ENCODE results near the gene CPNE5. TPM values are rescaled to one million over a fixed set of nuclear protein-coding genes. Genes with fewer than 3 reads are reported as not detected.

CPNE5 gene
- total RNA-seq, 1 donor from 2014 or later = 1.3 TPM

- Histone ChIP-seq H3K4me1 (peaks cover 3 to 12% of the 10 kb centered on the region in 2 donors), H3K4me3 (no peak overlapping the region), H3K27ac (no peak overlapping the region), H3K36me3 (no peaks in the 10 kb centered on the region), H3K9me3 (no peaks in the 10 kb centered on the region), H3K27me3 (no peaks in the 10 kb centered on the region)
- DNase-seq (ENCODE audit: low spot score in 2 of 2) = no peak
- TF ChIP-seq, protein P1, sequence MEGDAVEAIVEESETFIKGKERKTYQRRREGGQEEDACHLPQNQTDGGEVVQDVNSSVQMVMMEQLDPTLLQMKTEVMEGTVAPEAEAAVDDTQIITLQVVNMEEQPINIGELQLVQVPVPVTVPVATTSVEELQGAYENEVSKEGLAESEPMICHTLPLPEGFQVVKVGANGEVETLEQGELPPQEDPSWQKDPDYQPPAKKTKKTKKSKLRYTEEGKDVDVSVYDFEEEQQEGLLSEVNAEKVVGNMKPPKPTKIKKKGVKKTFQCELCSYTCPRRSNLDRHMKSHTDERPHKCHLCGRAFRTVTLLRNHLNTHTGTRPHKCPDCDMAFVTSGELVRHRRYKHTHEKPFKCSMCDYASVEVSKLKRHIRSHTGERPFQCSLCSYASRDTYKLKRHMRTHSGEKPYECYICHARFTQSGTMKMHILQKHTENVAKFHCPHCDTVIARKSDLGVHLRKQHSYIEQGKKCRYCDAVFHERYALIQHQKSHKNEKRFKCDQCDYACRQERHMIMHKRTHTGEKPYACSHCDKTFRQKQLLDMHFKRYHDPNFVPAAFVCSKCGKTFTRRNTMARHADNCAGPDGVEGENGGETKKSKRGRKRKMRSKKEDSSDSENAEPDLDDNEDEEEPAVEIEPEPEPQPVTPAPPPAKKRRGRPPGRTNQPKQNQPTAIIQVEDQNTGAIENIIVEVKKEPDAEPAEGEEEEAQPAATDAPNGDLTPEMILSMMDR (IDR thresholded peaks at IDR 0.05) = no peak
- intact Hi-C loops (cut with DNase I) = no loop called here
Measured at GRCh38 chr6:36730424-36731380, 108.5 kb downstream of the CPNE5 start.

DNA sequence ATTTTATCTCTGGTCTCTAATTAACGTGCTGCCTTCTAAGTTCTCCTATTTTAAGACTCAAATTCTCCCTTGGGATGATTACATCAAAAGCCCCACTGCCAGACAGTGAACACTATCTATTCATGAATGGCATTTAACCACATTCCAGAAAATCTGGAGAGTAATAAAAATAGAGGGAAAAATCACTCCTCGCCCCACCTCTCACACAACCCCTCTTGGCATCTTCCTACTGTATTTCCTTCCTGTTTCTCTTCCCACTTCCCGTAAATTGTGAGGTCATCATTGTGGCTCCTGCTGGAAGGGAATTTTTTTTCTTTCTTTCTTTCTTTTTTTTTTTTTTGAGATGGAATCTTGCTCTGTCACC, 110.1 kb downstream of the CPNE5 start:
- H3K36me3 ChIP-seq = no peaks in the 10 kb centered on the region

GRCh38 chr6:36728289-36729160, 110.7 kb downstream of the CPNE5 start:
- Histone ChIP-seq H3K27me3 (no peaks in the 10 kb centered on the region), H3K36me3 (no peaks in the 10 kb centered on the region), H3K4me3 (no peak overlapping the region), H3K9me3 (no peaks in the 10 kb centered on the region), H3K4me1 (no peaks in the 10 kb centered on the region), H3K27ac (no peak overlapping the region)
- intact Hi-C loops (cut with DNase I) = no loop called here
- TF ChIP-seq, protein P1 (IDR thresholded peaks at IDR 0.05) = no peak
- no peak for DNase-seq (ENCODE audit: low spot score in 2 of 2)

More for the DNA sequence above, 110.1 kb downstream of the CPNE5 start:
- H3K4me1 ChIP-seq = no peaks in the 10 kb centered on the region
- H3K4me3 ChIP-seq = no peak overlapping the region
- TF ChIP-seq, protein P1 (IDR thresholded peaks at IDR 0.05) = no peak
- no peak for DNase-seq (ENCODE audit: low spot score in 2 of 2)
- no peaks in the 10 kb centered on the region for H3K27me3 ChIP-seq
- H3K27ac ChIP-seq = no peak overlapping the region
- no peaks in the 10 kb centered on the region for H3K9me3 ChIP-seq
- intact Hi-C loops (cut with DNase I) = no loop called here

DNA sequence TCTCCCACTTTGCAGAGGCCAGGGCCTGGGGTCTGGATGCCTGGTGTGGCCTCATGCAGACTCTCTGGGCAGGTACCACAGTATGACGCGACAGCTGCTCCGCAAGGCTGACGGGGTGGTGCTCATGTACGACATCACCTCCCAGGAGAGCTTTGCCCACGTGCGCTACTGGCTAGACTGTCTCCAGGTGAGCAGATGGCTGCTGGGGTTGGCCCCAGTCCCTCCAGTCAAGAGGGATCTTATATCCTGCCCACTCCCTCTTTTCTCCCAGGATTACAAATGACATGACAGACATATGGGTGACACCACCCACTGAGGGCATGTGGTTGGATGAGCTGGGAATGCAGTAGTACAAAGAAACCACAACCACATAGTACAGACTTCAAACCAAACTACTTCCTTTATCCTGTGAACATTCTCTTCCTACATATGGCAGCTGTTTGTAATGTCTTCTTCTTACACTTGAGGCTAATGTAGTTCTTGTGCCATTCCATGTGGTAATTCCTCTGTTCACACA, 111.7 kb downstream of the CPNE5 start:
- intact Hi-C loops (cut with DNase I) = loop anchor here (2.0 kb wide), 1 partner anchor 105 kb away; no protein-coding TSS in a partner anchor
- DNase-seq (ENCODE audit: low spot score in 2 of 2) = no peak

GRCh38 chr6:36725581-36725980, 113.7 kb downstream of the CPNE5 start:
- Histone ChIP-seq H3K9me3 (no peaks in the 10 kb centered on the region), H3K27me3 (no peaks in the 10 kb centered on the region), H3K27ac (no peak overlapping the region), H3K4me3 (no peak overlapping the region), H3K36me3 (no peaks in the 10 kb centered on the region), H3K4me1 (no peaks in the 10 kb centered on the region)
- intact Hi-C loops (cut with DNase I) = no loop called here
- no peak for DNase-seq (ENCODE audit: low spot score in 2 of 2)
- TF ChIP-seq, protein P1 (IDR thresholded peaks at IDR 0.05) = no peak

More for the DNA sequence above, 111.7 kb downstream of the CPNE5 start:
- H3K4me3 ChIP-seq = no peak overlapping the region
- H3K4me1 ChIP-seq = no peaks in the 10 kb centered on the region
- H3K27ac ChIP-seq = no peak overlapping the region
- H3K36me3 ChIP-seq = no peaks in the 10 kb centered on the region
- H3K27me3 ChIP-seq = no peaks in the 10 kb centered on the region
- no peaks in the 10 kb centered on the region for H3K9me3 ChIP-seq
- TF ChIP-seq, protein P1 (IDR thresholded peaks at IDR 0.05) = no peak

Measured in ascending aorta (tissue), 2 donors.